ENCODE data around the gene CAPNS1.

- TF ChIP-seq CTCF (conservative IDR thresholded peaks at IDR 0.05 in 1 of 2, IDR thresholded peaks at IDR 0.05 in 1 of 2; ENCODE audit: extremely low read depth in 1 of 2, insufficient read depth in 1 of 2, low read depth in 1 of 2, low read length in 2 of 2): no peak
- TF ChIP-seq EZH2 (IDR thresholded peaks at IDR 0.05; ENCODE audit: borderline replicate concordance, low read length): no peak
These were observed 47.3 kb upstream of the CAPNS1 start for GRCh38 chr19:36092566-36092965.

All from mammary epithelial cell (primary cell).